ENCODE measurements around the gene YJEFN3. TPM values are rescaled to one million over a fixed set of nuclear protein-coding genes. Genes with fewer than 3 reads are reported as not detected.

The YJEFN3 gene
- total RNA-seq (2021; ENCODE audit: unreplicated experiment) = 25.3 TPM
- 10.1 and 11.7 TPM in 2 replicates for polyA plus RNA-seq (2012)
- Bru-seq, nascent RNA = percentile 70 among the genes with signal in this experiment
- BruChase-seq, experiment 1, labeled RNA remaining after a 6-hour chase = percentile 93 among the genes with signal in this experiment
- BruChase-seq, experiment 2, labeled RNA remaining after a 2-hour chase = percentile 87 among the genes with signal in this experiment
- long read RNA-seq, partial matches to known transcripts = 0 of 22 reads
- long read RNA-seq, other reads (novel, unspliced or antisense) = 22 of 22 reads

GRCh38 chr19:19528721-19529490 lies at the start of gene YJEFN3:
Gene YJEFN3, plus strand, starts transcription at chr19:19528911. Its CDS starts 22 bp downstream, at chr19:19528933.
- DNase-seq (ENCODE audit: low read depth, low spot score) = no peak
- no TSS peak for BruUV-seq (replicated peaks)
- Histone ChIP-seq H3K4me2 (ENCODE audit: low read length) (no peak within 1 kb of the TSS), H3K27ac (ENCODE audit: low read depth, low read length) (no peak within 1 kb of the TSS), H3K4me3 (replicated peaks in 1 of 2; ENCODE audit: low read depth in 1 of 2, low read length in 2 of 2) (no peak within 1 kb of the TSS), H3K36me3 (ENCODE audit: control insufficient read depth in 1 of 2, insufficient read depth in 2 of 2, low read length in 2 of 2) (peaks cover 0 to 7% of the 10 kb centered on the region in 2 experiments; a peak in 2 of 4 replicates), H3K27me3 (ENCODE audit: insufficient read depth, low read length) (no peaks in the 10 kb centered on the region), H3K9ac (ENCODE audit: low read length) (no peak within 1 kb of the TSS), H3K9me3 (ENCODE audit: control insufficient read depth in 1 of 2, insufficient read depth in 1 of 2, low read depth in 1 of 2, low read length in 2 of 2) (no peaks in the 10 kb centered on the region), H3K4me1 (ENCODE audit: control insufficient read depth in 1 of 2, insufficient read depth in 2 of 2, low read length in 2 of 2) (no peaks in the 10 kb centered on the region; a peak in 1 of 4 replicates), H3K79me2 (ENCODE audit: insufficient read depth, low read length) (peaks cover 23% of the 10 kb centered on the region), H3K9me2 (ENCODE audit: insufficient read depth) (no peaks in the 10 kb centered on the region), H2AFZ (ENCODE audit: low read depth, low read length, poor library complexity, severe bottlenecking) (no peak within 1 kb of the TSS), H4K20me1 (ENCODE audit: insufficient read depth) (no peaks in the 10 kb centered on the region)
- intact Hi-C loops (cut with micrococcal nuclease) = no loop called here
- ChIA-PET RAD21 (ENCODE audit: low non-redundant PET in 1 of 2, low total read pairs in 2 of 2, uncharacterized antibody in 2 of 2, unreplicated experiment in 2 of 2) (no interaction called here), CTCF (interaction anchor here (0.6 to 4.6 kb wide), 2 partner anchors 24 to 26 kb away, joined by 3 to 22 read pairs; no protein-coding TSS in a partner anchor), POLR2A (no interaction called here)
- no peak for ATAC-seq
- TF ChIP-seq EGR1 (IDR thresholded peaks at IDR 0.05; ENCODE audit: low read depth) = no peak
- no peak for TF ChIP-seq EZH2 (IDR thresholded peaks at IDR 0.05)
- TF ChIP-seq TCF7L2 (IDR thresholded peaks at IDR 0.05; ENCODE audit: borderline replicate concordance, extremely low read depth, insufficient read depth, insufficient read length) = no peak
- TF ChIP-seq MAX (IDR thresholded peaks at IDR 0.05) = no peak
- TF ChIP-seq JUND (IDR thresholded peaks at IDR 0.05) = no peak
- no peak for TF ChIP-seq CBX3 (IDR thresholded peaks at IDR 0.05; ENCODE audit: low read depth)
- 0 out of 2 replicates have a peak, but pooled peaks have one; percentile 18 for TF ChIP-seq POLR2AphosphoS5 (IDR thresholded peaks at IDR 0.05; ENCODE audit: low read depth, low read length)
- no peak for TF ChIP-seq ELF1 (IDR thresholded peaks at IDR 0.05; ENCODE audit: borderline replicate concordance, low read depth)
